ENCODE data around the gene SLC9C1.

SLC9C1 gene

GRCh38 chr3:112331851-112332250 is 37.8 kb upstream of the SLC9C1 start:
- Histone ChIP-seq H3K9ac (ENCODE audit: low read length in 2 of 2) (no peak overlapping the region), H3K4me1 (ENCODE audit: control insufficient read depth, insufficient read depth, low read length) (peaks cover 5% of the 10 kb centered on the region), H3K27me3 (ENCODE audit: control insufficient read depth in 1 of 2, insufficient read depth in 2 of 2, low read length in 2 of 2) (peaks cover 0 to 7% of the 10 kb centered on the region in 2 donors), H3K4me3 (ENCODE audit: low read length in 2 of 2) (no peak overlapping the region), H3K36me3 (ENCODE audit: control insufficient read depth in 2 of 2, insufficient read depth in 2 of 2, low read length in 2 of 2) (no peaks in the 10 kb centered on the region), H3K27ac (ENCODE audit: low read length) (no peak overlapping the region), H3K9me3 (ENCODE audit: control insufficient read depth in 2 of 2, low read length in 2 of 2) (no peaks in the 10 kb centered on the region)

GRCh38 chr3:112327371-112327951 is 33.4 kb upstream of the SLC9C1 start:
- Histone ChIP-seq H3K4me1 (ENCODE audit: control insufficient read depth, insufficient read depth, low read length) (no peaks in the 10 kb centered on the region), H3K27ac (ENCODE audit: low read length) (no peak overlapping the region), H3K27me3 (ENCODE audit: control insufficient read depth in 1 of 2, insufficient read depth in 2 of 2, low read length in 2 of 2) (no peaks in the 10 kb centered on the region), H3K9ac (ENCODE audit: low read length in 2 of 2) (no peak overlapping the region), H3K9me3 (ENCODE audit: control insufficient read depth in 2 of 2, low read length in 2 of 2) (no peaks in the 10 kb centered on the region), H3K36me3 (ENCODE audit: control insufficient read depth in 2 of 2, insufficient read depth in 2 of 2, low read length in 2 of 2) (no peaks in the 10 kb centered on the region), H3K4me3 (ENCODE audit: low read length in 2 of 2) (no peak overlapping the region)

DNA sequence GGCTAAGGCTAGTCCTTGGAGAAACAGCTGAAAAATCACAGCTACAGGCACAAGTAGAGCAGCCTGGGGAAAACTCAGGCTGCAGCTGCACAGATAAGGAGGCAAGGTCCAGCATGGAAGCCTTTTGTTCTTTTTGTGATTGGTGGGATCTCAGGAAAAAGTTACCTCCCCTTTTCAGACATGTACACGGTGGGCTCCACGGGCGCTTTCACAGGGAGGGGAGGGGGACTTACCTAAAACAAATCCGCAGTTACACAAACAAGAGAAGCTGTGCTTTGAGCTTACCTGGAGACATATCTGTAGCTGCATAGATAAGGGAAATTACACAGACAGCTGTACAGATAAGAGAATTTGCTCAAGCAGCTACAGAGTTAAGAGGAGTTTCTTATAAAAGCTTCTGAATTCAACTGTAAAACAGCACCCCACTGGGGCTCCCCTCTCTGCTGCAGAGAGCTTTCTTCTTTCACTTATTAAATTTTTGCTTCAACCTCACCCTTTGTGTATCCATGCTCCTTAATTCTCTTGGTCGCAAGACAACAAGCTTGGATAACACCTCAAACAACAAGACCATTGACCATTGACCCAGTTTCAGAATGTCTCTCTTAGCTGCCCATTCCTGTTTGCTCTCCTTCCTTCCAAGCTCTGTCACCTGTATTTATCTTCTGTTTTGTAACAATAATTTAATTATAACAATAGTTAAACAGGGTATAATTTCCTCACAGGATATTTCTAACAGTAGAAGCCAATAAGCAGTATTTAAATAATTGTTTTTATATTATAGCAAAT is 28.0 kb upstream of the SLC9C1 start:
- Histone ChIP-seq H3K9ac (ENCODE audit: low read length in 2 of 2) (no peak overlapping the region), H3K36me3 (ENCODE audit: control insufficient read depth in 2 of 2, insufficient read depth in 2 of 2, low read length in 2 of 2) (no peaks in the 10 kb centered on the region), H3K27ac (ENCODE audit: low read length) (no peak overlapping the region), H3K27me3 (ENCODE audit: control insufficient read depth in 1 of 2, insufficient read depth in 2 of 2, low read length in 2 of 2) (no peaks in the 10 kb centered on the region), H3K4me1 (ENCODE audit: control insufficient read depth, insufficient read depth, low read length) (no peaks in the 10 kb centered on the region), H3K9me3 (ENCODE audit: control insufficient read depth in 2 of 2, low read length in 2 of 2) (no peaks in the 10 kb centered on the region), H3K4me3 (ENCODE audit: low read length in 2 of 2) (no peak overlapping the region)

GRCh38 chr3:112320691-112321090 is 26.7 kb upstream of the SLC9C1 start:
- H3K27ac ChIP-seq (ENCODE audit: low read length), result no peak overlapping the region
- no peaks in the 10 kb centered on the region for H3K27me3 ChIP-seq (ENCODE audit: control insufficient read depth in 1 of 2, insufficient read depth in 2 of 2, low read length in 2 of 2)
- H3K9me3 ChIP-seq (ENCODE audit: control insufficient read depth in 2 of 2, low read length in 2 of 2), result no peaks in the 10 kb centered on the region
- no peaks in the 10 kb centered on the region for H3K36me3 ChIP-seq (ENCODE audit: control insufficient read depth in 2 of 2, insufficient read depth in 2 of 2, low read length in 2 of 2)
- no peak overlapping the region for H3K9ac ChIP-seq (ENCODE audit: low read length in 2 of 2)
- no peak overlapping the region for H3K4me3 ChIP-seq (ENCODE audit: low read length in 2 of 2)
- H3K4me1 ChIP-seq (ENCODE audit: control insufficient read depth, insufficient read depth, low read length), result no peaks in the 10 kb centered on the region

DNA sequence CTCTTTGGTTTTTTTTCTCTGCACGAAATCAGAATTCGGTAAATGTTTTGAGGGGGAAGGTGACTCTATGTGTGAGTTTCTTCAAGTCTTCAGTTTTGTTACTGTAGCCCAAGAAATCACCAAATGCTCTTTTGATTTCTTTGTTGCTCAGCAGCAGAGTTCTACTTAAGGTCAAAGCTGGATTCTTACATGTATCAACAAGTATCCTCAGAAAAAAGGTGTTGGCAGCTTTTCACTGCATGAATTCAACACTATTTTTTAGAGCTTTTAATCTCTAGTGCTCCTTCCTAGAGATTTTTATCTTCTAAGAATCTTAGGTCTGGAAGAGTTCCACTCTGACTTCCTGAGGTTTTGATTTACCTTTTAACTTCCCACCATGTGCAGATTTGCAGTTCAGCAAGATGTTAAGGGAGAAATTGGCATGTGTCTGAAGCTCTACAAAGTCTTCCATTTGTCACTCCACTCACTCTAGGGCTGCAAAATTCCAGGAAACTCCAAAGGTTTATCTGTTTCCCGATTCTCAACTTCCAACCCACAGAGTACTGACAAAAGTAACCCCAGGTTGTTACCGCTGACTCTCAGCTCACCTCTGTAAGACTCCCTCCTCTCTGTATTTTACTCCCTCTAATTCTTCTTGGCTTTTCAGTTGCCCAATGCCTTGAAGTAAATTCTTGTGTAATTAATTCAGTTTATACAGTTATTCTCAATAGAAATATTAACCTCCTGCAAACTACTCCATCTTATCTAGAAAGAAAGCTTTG is 25.7 kb upstream of the SLC9C1 start:
- Histone ChIP-seq H3K36me3 (ENCODE audit: control insufficient read depth in 2 of 2, insufficient read depth in 2 of 2, low read length in 2 of 2) (no peaks in the 10 kb centered on the region), H3K27ac (ENCODE audit: low read length) (no peak overlapping the region), H3K27me3 (ENCODE audit: control insufficient read depth in 1 of 2, insufficient read depth in 2 of 2, low read length in 2 of 2) (no peaks in the 10 kb centered on the region), H3K4me3 (ENCODE audit: low read length in 2 of 2) (no peak overlapping the region), H3K4me1 (ENCODE audit: control insufficient read depth, insufficient read depth, low read length) (no peaks in the 10 kb centered on the region), H3K9ac (ENCODE audit: low read length in 2 of 2) (no peak overlapping the region), H3K9me3 (ENCODE audit: control insufficient read depth in 2 of 2, low read length in 2 of 2) (no peaks in the 10 kb centered on the region)

DNA sequence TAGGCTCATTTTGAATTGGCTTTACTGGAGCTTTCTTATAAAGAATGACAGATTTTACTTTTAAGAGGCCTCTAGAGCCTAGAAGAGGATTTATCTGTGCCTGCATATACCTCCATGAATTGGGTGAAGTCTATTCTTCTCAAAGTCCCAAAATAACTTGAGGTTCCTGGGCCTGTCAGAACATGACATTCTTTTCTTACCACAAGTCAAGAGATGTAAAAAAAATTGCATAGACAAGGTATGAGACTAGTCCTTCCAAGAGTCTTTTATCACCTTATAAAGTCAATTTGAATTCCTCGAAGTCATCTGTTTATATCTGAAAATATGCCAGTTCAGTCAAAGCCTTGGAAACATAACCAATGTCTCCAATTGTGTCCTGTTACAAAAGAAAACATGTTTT is 21.8 kb upstream of the SLC9C1 start:
- Histone ChIP-seq H3K9ac (ENCODE audit: low read length in 2 of 2) (no peak overlapping the region), H3K4me3 (ENCODE audit: low read length in 2 of 2) (no peak overlapping the region), H3K36me3 (ENCODE audit: control insufficient read depth in 2 of 2, insufficient read depth in 2 of 2, low read length in 2 of 2) (no peaks in the 10 kb centered on the region), H3K4me1 (ENCODE audit: control insufficient read depth, insufficient read depth, low read length) (no peaks in the 10 kb centered on the region), H3K27me3 (ENCODE audit: control insufficient read depth in 1 of 2, insufficient read depth in 2 of 2, low read length in 2 of 2) (no peaks in the 10 kb centered on the region), H3K27ac (ENCODE audit: low read length) (no peak overlapping the region), H3K9me3 (ENCODE audit: control insufficient read depth in 2 of 2, low read length in 2 of 2) (no peaks in the 10 kb centered on the region)

DNA sequence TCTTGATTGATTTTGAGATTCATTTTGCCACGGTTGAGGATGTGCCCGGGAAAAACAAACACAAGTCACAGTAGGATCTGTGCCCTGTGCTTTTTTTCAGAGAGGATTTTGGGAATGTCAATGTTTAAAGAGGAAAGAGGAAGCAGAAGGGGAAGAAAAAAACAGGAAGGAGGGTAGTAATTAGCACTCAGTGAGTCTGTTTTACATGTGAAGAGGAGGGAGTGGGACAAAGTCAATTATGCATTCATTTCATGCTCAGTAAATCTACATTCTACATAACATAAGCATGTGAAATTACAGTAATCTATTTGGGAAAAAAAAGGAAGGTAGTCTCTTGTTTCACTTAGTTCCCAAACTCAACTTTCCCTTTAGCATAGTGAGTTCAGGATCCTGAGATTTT is 20.6 kb upstream of the SLC9C1 start:
- no peak overlapping the region for H3K9ac ChIP-seq (ENCODE audit: low read length in 2 of 2)
- no peaks in the 10 kb centered on the region for H3K36me3 ChIP-seq (ENCODE audit: control insufficient read depth in 2 of 2, insufficient read depth in 2 of 2, low read length in 2 of 2)
- H3K9me3 ChIP-seq (ENCODE audit: control insufficient read depth in 2 of 2, low read length in 2 of 2), result no peaks in the 10 kb centered on the region
- no peak overlapping the region for H3K27ac ChIP-seq (ENCODE audit: low read length)
- H3K27me3 ChIP-seq (ENCODE audit: control insufficient read depth in 1 of 2, insufficient read depth in 2 of 2, low read length in 2 of 2), result no peaks in the 10 kb centered on the region
- H3K4me1 ChIP-seq (ENCODE audit: control insufficient read depth, insufficient read depth, low read length), result no peaks in the 10 kb centered on the region
- H3K4me3 ChIP-seq (ENCODE audit: low read length in 2 of 2), result no peak overlapping the region

DNA sequence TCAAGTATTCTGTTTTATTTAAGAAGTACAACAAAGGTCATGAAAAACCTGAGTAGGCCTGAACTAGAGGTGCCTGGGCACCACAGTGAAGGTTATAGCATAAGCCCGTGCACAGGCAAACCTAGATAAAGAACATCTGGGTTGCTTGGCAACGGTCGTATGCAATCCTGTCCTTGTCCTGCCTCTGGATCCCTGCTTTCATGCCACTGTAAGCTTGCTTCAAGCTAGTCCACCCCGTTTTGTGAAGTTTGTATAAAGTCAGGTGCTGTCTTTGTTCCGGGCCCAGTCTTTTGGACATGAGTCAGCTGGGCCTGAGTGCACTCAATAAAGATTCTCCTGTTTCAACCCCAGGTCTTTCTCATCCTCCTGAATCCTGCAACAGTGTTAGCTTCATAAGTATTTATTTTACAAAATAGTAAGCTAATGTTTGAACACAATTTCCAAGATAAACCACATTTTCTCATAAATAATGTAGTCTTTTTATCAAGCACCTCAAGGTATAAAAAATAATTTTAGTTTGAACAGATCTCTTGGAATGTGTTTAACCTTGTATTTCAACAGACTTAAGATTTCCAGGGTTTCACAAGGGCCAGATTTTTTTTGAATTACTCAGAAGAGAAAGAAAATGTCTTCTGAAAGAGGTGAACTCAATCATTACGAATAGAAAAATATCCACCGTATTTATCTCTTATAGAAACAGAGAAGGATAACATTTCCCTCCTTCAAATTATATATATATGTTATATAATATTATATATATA is 14.3 kb upstream of the SLC9C1 start:
- Histone ChIP-seq H3K9ac (ENCODE audit: low read length in 2 of 2) (no peak overlapping the region), H3K4me3 (ENCODE audit: low read length in 2 of 2) (no peak overlapping the region), H3K27me3 (ENCODE audit: control insufficient read depth in 1 of 2, insufficient read depth in 2 of 2, low read length in 2 of 2) (no peaks in the 10 kb centered on the region), H3K36me3 (ENCODE audit: control insufficient read depth in 2 of 2, insufficient read depth in 2 of 2, low read length in 2 of 2) (no peaks in the 10 kb centered on the region), H3K9me3 (ENCODE audit: control insufficient read depth in 2 of 2, low read length in 2 of 2) (no peaks in the 10 kb centered on the region), H3K27ac (ENCODE audit: low read length) (no peak overlapping the region), H3K4me1 (ENCODE audit: control insufficient read depth, insufficient read depth, low read length) (peaks cover 2% of the 10 kb centered on the region)

DNA sequence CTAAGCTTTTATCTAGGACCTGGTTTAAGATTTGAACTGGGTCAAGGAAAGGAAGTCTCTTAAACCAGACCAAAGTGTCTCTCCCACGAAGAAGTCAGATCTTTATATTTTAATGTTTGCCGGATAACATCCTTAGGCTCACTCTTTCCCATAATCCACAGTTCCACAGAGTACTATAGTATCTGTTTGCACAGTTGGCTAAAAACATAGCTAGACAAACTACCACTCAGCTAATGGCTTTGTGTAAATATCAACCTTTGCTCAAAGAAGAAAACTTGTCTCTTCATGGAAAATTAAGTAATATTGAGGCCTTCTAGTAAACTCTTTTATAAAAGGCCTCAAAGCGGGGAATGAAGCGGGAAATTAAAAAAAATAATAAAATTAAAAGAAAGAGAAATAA is 13.5 kb upstream of the SLC9C1 start:
- Histone ChIP-seq H3K36me3 (ENCODE audit: control insufficient read depth in 2 of 2, insufficient read depth in 2 of 2, low read length in 2 of 2) (no peaks in the 10 kb centered on the region), H3K9me3 (ENCODE audit: control insufficient read depth in 2 of 2, low read length in 2 of 2) (no peaks in the 10 kb centered on the region), H3K27ac (ENCODE audit: low read length) (no peak overlapping the region), H3K27me3 (ENCODE audit: control insufficient read depth in 1 of 2, insufficient read depth in 2 of 2, low read length in 2 of 2) (no peaks in the 10 kb centered on the region), H3K4me3 (ENCODE audit: low read length in 2 of 2) (no peak overlapping the region), H3K9ac (ENCODE audit: low read length in 2 of 2) (no peak overlapping the region), H3K4me1 (ENCODE audit: control insufficient read depth, insufficient read depth, low read length) (peaks cover 9% of the 10 kb centered on the region)

DNA sequence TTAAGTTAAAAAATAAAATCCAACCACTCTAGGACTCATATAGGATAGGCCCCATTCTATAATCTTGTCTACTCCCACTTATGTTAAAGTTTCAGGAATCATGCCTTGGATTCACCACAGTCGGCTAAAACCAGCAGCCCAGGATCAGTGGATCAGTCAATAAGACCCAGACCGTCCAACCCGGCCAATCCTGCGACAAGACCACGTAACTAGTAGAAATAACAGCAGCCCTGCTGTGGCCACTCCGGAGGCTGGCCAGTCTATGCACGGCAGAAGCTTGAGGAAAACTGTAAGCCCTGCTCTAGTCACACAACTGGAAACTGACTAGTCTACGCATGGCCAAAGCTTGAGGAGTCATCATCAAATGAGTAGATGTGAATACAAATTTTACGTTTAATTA is 12.8 kb upstream of the SLC9C1 start:
- H3K4me1 ChIP-seq (ENCODE audit: control insufficient read depth, insufficient read depth, low read length), result peaks cover 9% of the 10 kb centered on the region
- no peak overlapping the region for H3K4me3 ChIP-seq (ENCODE audit: low read length in 2 of 2)
- no peaks in the 10 kb centered on the region for H3K9me3 ChIP-seq (ENCODE audit: control insufficient read depth in 2 of 2, low read length in 2 of 2)
- H3K27me3 ChIP-seq (ENCODE audit: control insufficient read depth in 1 of 2, insufficient read depth in 2 of 2, low read length in 2 of 2), result no peaks in the 10 kb centered on the region
- H3K27ac ChIP-seq (ENCODE audit: low read length), result no peak overlapping the region
- no peak overlapping the region for H3K9ac ChIP-seq (ENCODE audit: low read length in 2 of 2)
- no peaks in the 10 kb centered on the region for H3K36me3 ChIP-seq (ENCODE audit: control insufficient read depth in 2 of 2, insufficient read depth in 2 of 2, low read length in 2 of 2)
